GM12892 (cell line): ENCODE measurements around the gene BAIAP2.

ENCODE experiments used
- DNase-seq: peaks from one replicate; pipeline ENCODE4 v3.0.0; 2011; ENCODE audit not compliant: insufficient read length
- FAIRE-seq: peaks from 2 replicates; lab custom pipeline; 2011; peaks lifted over from hg19 to GRCh38; lab: Jason Lieb, UNC
- POLR2A ChIP-seq: IDR thresholded peaks from 2 replicates; pipeline ENCODE4 v1.6.1; 2011; ENCODE audit warnings: low read depth, low read length, control low read depth
- POLR2AphosphoS5 ChIP-seq: IDR thresholded peaks from 2 replicates; pipeline ENCODE4 v1.6.1; 2011; ENCODE audit warnings: low read depth, low read length, control low read depth
- TAF1 ChIP-seq: IDR thresholded peaks from 2 replicates; pipeline ENCODE4 v1.6.1; 2011; ENCODE audit warnings: low read depth, mild to moderate bottlenecking, control low read depth, low read length, borderline replicate concordance

The BAIAP2 gene

GRCh38 chr17:81035521-81036196 is 708 bp downstream of the BAIAP2 start:
- FAIRE-seq (no peak), DNase-seq (no peak)

GRCh38 chr17:81036197-81036941 is 1.4 kb downstream of the BAIAP2 start:
- FAIRE-seq, result no peak

More at GRCh38 chr17:81035521-81036196, 708 bp downstream of the BAIAP2 start:
- no peak for TF ChIP-seq POLR2A
- no peak for TF ChIP-seq TAF1
- no peak for TF ChIP-seq POLR2AphosphoS5

GRCh38 chr17:81037026-81037797 is 2.3 kb downstream of the BAIAP2 start:
- no peak for TF ChIP-seq POLR2A
- no peak for TF ChIP-seq TAF1
- TF ChIP-seq POLR2AphosphoS5, result no peak
- FAIRE-seq, result no peak
- DNase-seq, result no peak

More at GRCh38 chr17:81036197-81036941, 1.4 kb downstream of the BAIAP2 start:
- TF ChIP-seq POLR2A (no peak), TAF1 (no peak), POLR2AphosphoS5 (no peak)
- no peak for DNase-seq

GRCh38 chr17:81037798-81038733 is 3.1 kb downstream of the BAIAP2 start:
- FAIRE-seq (no peak), DNase-seq (no peak)
- TF ChIP-seq POLR2A (no peak), POLR2AphosphoS5 (no peak), TAF1 (no peak)

- FAIRE-seq (no peak), DNase-seq (no peak)
- TF ChIP-seq POLR2AphosphoS5, result no peak
- TF ChIP-seq TAF1, result no peak
- no peak for TF ChIP-seq POLR2A
Measured at GRCh38 chr17:81039096-81039495, 4.1 kb downstream of the BAIAP2 start.

GRCh38 chr17:81039854-81040758 is 5.2 kb downstream of the BAIAP2 start:
- TF ChIP-seq POLR2AphosphoS5, result no peak
- TF ChIP-seq TAF1, result no peak
- TF ChIP-seq POLR2A, result no peak
- no peak for FAIRE-seq
- no peak for DNase-seq

- FAIRE-seq, result no peak
Measured at GRCh38 chr17:81040791-81041337, 5.9 kb downstream of the BAIAP2 start.

GRCh38 chr17:81042606-81043005 is 7.7 kb downstream of the BAIAP2 start:
- FAIRE-seq (no peak), DNase-seq (no peak)
- TF ChIP-seq POLR2A (no peak), TAF1 (no peak), POLR2AphosphoS5 (no peak)

More at GRCh38 chr17:81040791-81041337, 5.9 kb downstream of the BAIAP2 start:
- no peak for TF ChIP-seq POLR2AphosphoS5
- no peak for TF ChIP-seq TAF1
- TF ChIP-seq POLR2A, result no peak
- peak; percentile 66 for DNase-seq

- DNase-seq (no peak), FAIRE-seq (no peak)
- TF ChIP-seq TAF1 (no peak), POLR2AphosphoS5 (no peak)
Measured at GRCh38 chr17:81043319-81043724, 8.4 kb downstream of the BAIAP2 start.
